Measurements from ENCODE around the gene WDR20. TPM values are rescaled to one million over a fixed set of nuclear protein-coding genes. Genes with fewer than 3 reads are reported as not detected.

The WDR20 gene
- polyA plus RNA-seq, 1 donor (not counting 4 experiments of a cell fraction or from before 2014, with no cell fraction given): 24.5 TPM

GRCh38 chr14:102215576-102216250 is 76.0 kb downstream of the WDR20 start:
- Histone ChIP-seq H4K20me1 (ENCODE audit: control insufficient read depth, extremely low read depth, insufficient read depth, low read length) (no peaks in the 10 kb centered on the region), H3K27ac (ENCODE audit: control insufficient read depth, insufficient read depth, low read length) (no peak overlapping the region)
- FAIRE-seq: no peak

GRCh38 chr14:102217399-102217798 is 77.7 kb downstream of the WDR20 start:
- no peak for FAIRE-seq
- H3K9me3 ChIP-seq (ENCODE audit: control insufficient read depth, low read depth, low read length): no peaks in the 10 kb centered on the region
- no peak for DNase-seq (ENCODE audit: low read depth, low spot score)
- H3K79me2 ChIP-seq (ENCODE audit: control insufficient read depth, insufficient read depth, low read length): peaks cover 7% of the 10 kb centered on the region
- no peak overlapping the region for H3K9ac ChIP-seq (ENCODE audit: control insufficient read depth, extremely low read depth, insufficient read depth, low read length)
- TF ChIP-seq CTCF (optimal IDR thresholded peaks at IDR 0.05 in 1 of 3, IDR thresholded peaks at IDR 0.05 in 1 of 3, conservative IDR thresholded peaks at IDR 0.05 in 1 of 3; ENCODE audit: extremely low read depth in 1 of 3, insufficient read depth in 2 of 3, low read length in 3 of 3): no peak
- TF ChIP-seq EZH2 (IDR thresholded peaks at IDR 0.05; ENCODE audit: low read length): no peak
- no peak overlapping the region for H3K4me3 ChIP-seq (ENCODE audit: control insufficient read depth in 2 of 3, extremely low read depth in 1 of 3, insufficient read depth in 2 of 3, low read depth in 1 of 3, low read length in 3 of 3)
- no peak overlapping the region for H3K27ac ChIP-seq (ENCODE audit: control insufficient read depth, insufficient read depth, low read length)
- H2AFZ ChIP-seq (ENCODE audit: control insufficient read depth, low read length): no peak overlapping the region
- peaks cover 13 to 17% of the 10 kb centered on the region in 2 experiments for H3K36me3 ChIP-seq (ENCODE audit: control insufficient read depth in 2 of 2, extremely low read depth in 1 of 2, insufficient read depth in 2 of 2, low read length in 2 of 2)
- no peaks in the 10 kb centered on the region for H4K20me1 ChIP-seq (ENCODE audit: control insufficient read depth, extremely low read depth, insufficient read depth, low read length)
- no peak overlapping the region for H3K4me2 ChIP-seq (ENCODE audit: control insufficient read depth, extremely low read depth, insufficient read depth, low read depth, low read length)
- no peaks in the 10 kb centered on the region for H3K9me1 ChIP-seq (ENCODE audit: control insufficient read depth, extremely low read depth, insufficient read depth, low read length)
- no peaks in the 10 kb centered on the region for H3K27me3 ChIP-seq (ENCODE audit: control insufficient read depth, extremely low read depth, insufficient read depth, low read length)
- peaks cover 20% of the 10 kb centered on the region for H3K4me1 ChIP-seq (ENCODE audit: control insufficient read depth, extremely low read depth, insufficient read depth, low read length)
- dilution Hi-C loops (cut with MboI; ENCODE audit: extremely low pct_ligation_motif_present, low sequenced_read_pairs): no loop called here

More at GRCh38 chr14:102215576-102216250, 76.0 kb downstream of the WDR20 start:
- dilution Hi-C loops (cut with MboI; ENCODE audit: extremely low pct_ligation_motif_present, low sequenced_read_pairs): no loop called here
- no peaks in the 10 kb centered on the region for H3K27me3 ChIP-seq (ENCODE audit: control insufficient read depth, extremely low read depth, insufficient read depth, low read length)
- H3K4me3 ChIP-seq (ENCODE audit: control insufficient read depth in 2 of 3, extremely low read depth in 1 of 3, insufficient read depth in 2 of 3, low read depth in 1 of 3, low read length in 3 of 3): no peak overlapping the region
- H3K9me3 ChIP-seq (ENCODE audit: control insufficient read depth, low read depth, low read length): no peaks in the 10 kb centered on the region
- H3K36me3 ChIP-seq (ENCODE audit: control insufficient read depth in 2 of 2, extremely low read depth in 1 of 2, insufficient read depth in 2 of 2, low read length in 2 of 2): peaks cover 12 to 17% of the 10 kb centered on the region in 2 experiments
- no peaks in the 10 kb centered on the region for H3K9me1 ChIP-seq (ENCODE audit: control insufficient read depth, extremely low read depth, insufficient read depth, low read length)
- no peak overlapping the region for H3K4me2 ChIP-seq (ENCODE audit: control insufficient read depth, extremely low read depth, insufficient read depth, low read depth, low read length)
- peaks cover 8% of the 10 kb centered on the region for H3K79me2 ChIP-seq (ENCODE audit: control insufficient read depth, insufficient read depth, low read length)
- H2AFZ ChIP-seq (ENCODE audit: control insufficient read depth, low read length): no peak overlapping the region
- DNase-seq (ENCODE audit: low read depth, low spot score): no peak
- no peak overlapping the region for H3K9ac ChIP-seq (ENCODE audit: control insufficient read depth, extremely low read depth, insufficient read depth, low read length)
- TF ChIP-seq CTCF (optimal IDR thresholded peaks at IDR 0.05 in 1 of 3, IDR thresholded peaks at IDR 0.05 in 1 of 3, conservative IDR thresholded peaks at IDR 0.05 in 1 of 3; ENCODE audit: extremely low read depth in 1 of 3, insufficient read depth in 2 of 3, low read length in 3 of 3) (no peak), EZH2 (IDR thresholded peaks at IDR 0.05; ENCODE audit: low read length) (no peak)
- peaks cover 10% of the 10 kb centered on the region for H3K4me1 ChIP-seq (ENCODE audit: control insufficient read depth, extremely low read depth, insufficient read depth, low read length)
